Inferior parietal cortex (tissue), 1 donor: ENCODE results near the gene ZBTB16.

Experiments used
- DNase-seq: peaks from one replicate; pipeline ENCODE4 v3.0.0-alpha.2; 2016; ENCODE audit errors: extremely low spot score

ZBTB16 gene

GRCh38 chr11:114187173-114187572 lies 127.7 kb downstream of the ZBTB16 start:
- no peak for DNase-seq

- no peak for DNase-seq
These were observed 129.5 kb downstream of the ZBTB16 start for GRCh38 chr11:114188851-114189570.

GRCh38 chr11:114190630-114191029 lies 131.1 kb downstream of the ZBTB16 start:
- no peak for DNase-seq

- DNase-seq, result no peak
These were observed 132.4 kb downstream of the ZBTB16 start for GRCh38 chr11:114191893-114192292.

GRCh38 chr11:114192841-114193389 lies 133.4 kb downstream of the ZBTB16 start:
- DNase-seq, result no peak

- no peak for DNase-seq
These were observed 134.5 kb downstream of the ZBTB16 start for GRCh38 chr11:114193730-114194679.

- DNase-seq, result no peak
These were observed 135.2 kb downstream of the ZBTB16 start for GRCh38 chr11:114194702-114195101.

GRCh38 chr11:114195151-114195550 lies 135.6 kb downstream of the ZBTB16 start:
- DNase-seq, result no peak

GRCh38 chr11:114195981-114196731 lies 136.6 kb downstream of the ZBTB16 start:
- DNase-seq, result no peak

GRCh38 chr11:114196997-114197703 lies 137.6 kb downstream of the ZBTB16 start:
- no peak for DNase-seq

- DNase-seq, result no peak
These were observed 138.4 kb downstream of the ZBTB16 start for GRCh38 chr11:114197799-114198500.

GRCh38 chr11:114199051-114199450 lies 139.5 kb downstream of the ZBTB16 start:
- DNase-seq, result no peak

GRCh38 chr11:114200351-114201133 lies 141.0 kb downstream of the ZBTB16 start:
- DNase-seq, result no peak

GRCh38 chr11:114201219-114201618 lies 141.7 kb downstream of the ZBTB16 start:
- no peak for DNase-seq

- no peak for DNase-seq
These were observed 142.6 kb downstream of the ZBTB16 start for GRCh38 chr11:114202011-114202609.

GRCh38 chr11:114207096-114207495 lies 147.6 kb downstream of the ZBTB16 start:
- DNase-seq, result no peak

- DNase-seq, result no peak
These were observed 148.9 kb downstream of the ZBTB16 start for GRCh38 chr11:114208377-114208776.

- no peak for DNase-seq
These were observed 149.8 kb downstream of the ZBTB16 start for GRCh38 chr11:114209343-114209742.

- DNase-seq, result no peak
These were observed 150.4 kb downstream of the ZBTB16 start for GRCh38 chr11:114209904-114210303.
